Glutamatergic neuron (in vitro differentiated cells): ENCODE measurements around the gene MAG. TPM values are rescaled to one million over a fixed set of nuclear protein-coding genes. Genes with fewer than 3 reads are reported as not detected.

Experiments used
- DNase-seq: peaks from one replicate; pipeline ENCODE4 v3.0.0; 2022
- H3K27ac Mint-ChIP-seq: one replicate; pipeline ENCODE4 v1.8.0; 2020; ENCODE audit warnings: mild to moderate bottlenecking, mixed read lengths, inconsistent platforms; ENCODE audit not compliant: unreplicated experiment
- H3K27me3 Mint-ChIP-seq: one replicate; pipeline ENCODE4 v1.8.0; 2020; ENCODE audit warnings: mild to moderate bottlenecking, moderate library complexity, mixed read lengths, inconsistent platforms; ENCODE audit not compliant: unreplicated experiment
- H3K36me3 Mint-ChIP-seq: one replicate; pipeline ENCODE4 v1.8.0; 2020; ENCODE audit warnings: mild to moderate bottlenecking, mixed read lengths, inconsistent platforms; ENCODE audit not compliant: unreplicated experiment
- H3K4me1 Mint-ChIP-seq: one replicate; pipeline ENCODE4 v1.8.0; 2020; ENCODE audit warnings: mild to moderate bottlenecking, low read depth, mixed read lengths, inconsistent platforms; ENCODE audit not compliant: unreplicated experiment
- H3K4me3 Mint-ChIP-seq: one replicate; pipeline ENCODE4 v1.8.0; 2020; ENCODE audit warnings: mild to moderate bottlenecking, mixed read lengths, inconsistent platforms; ENCODE audit not compliant: unreplicated experiment
- H3K9me3 Mint-ChIP-seq: one replicate; pipeline ENCODE4 v1.8.0; 2020; ENCODE audit warnings: mild to moderate bottlenecking, moderate library complexity, mixed read lengths, inconsistent platforms; ENCODE audit not compliant: unreplicated experiment
- CTCF ChIP-seq: fragments of 200-600 bp; sonication (generic); IDR thresholded peaks from one replicate; pipeline ENCODE4 v1.5.0; 2021; ENCODE audit not compliant: partially characterized antibody, unreplicated experiment
- microRNA-seq: library from miRNA; unstranded; fragments of <30 nt; microRNA quantifications from one replicate; pipeline ENCODE4, GENCODE V29; 2020; ENCODE audit not compliant: unreplicated experiment
- total RNA-seq: library from RNA; stranded (reverse); fragmentation: NEBNext Ultra II Directional; extraction: Animal tissue kit (Norgen Biotek cat#: 25700); gene quantifications from one replicate; pipeline ENCODE4 v1.2.1, GENCODE V29; 2021; ENCODE audit not compliant: unreplicated experiment

The MAG gene
- total RNA-seq, 1 donor from 2014 or later: not detected

- Mint-ChIP-seq H3K4me3 (no peak overlapping the region), H3K27me3 (peaks cover 2% of the 10 kb centered on the region), H3K27ac (no peak overlapping the region), H3K9me3 (peaks cover 1% of the 10 kb centered on the region), H3K4me1 (no peaks in the 10 kb centered on the region), H3K36me3 (no peaks in the 10 kb centered on the region)
- no peak for DNase-seq
- no peak for TF ChIP-seq CTCF
These were observed 69.0 kb downstream of the MAG start for GRCh38 chr19:35360880-35361420.

- no peak for DNase-seq
- no peak overlapping the region for H3K27ac Mint-ChIP-seq
- no peaks in the 10 kb centered on the region for H3K4me1 Mint-ChIP-seq
- H3K9me3 Mint-ChIP-seq: no peaks in the 10 kb centered on the region
- no peaks in the 10 kb centered on the region for H3K27me3 Mint-ChIP-seq
- H3K4me3 Mint-ChIP-seq: no peak overlapping the region
- no peak for TF ChIP-seq CTCF
- no peaks in the 10 kb centered on the region for H3K36me3 Mint-ChIP-seq
These were observed 70.5 kb downstream of the MAG start for GRCh38 chr19:35362261-35363000.

GRCh38 chr19:35363001-35363590 is 71.1 kb downstream of the MAG start:
- H3K4me1 Mint-ChIP-seq: no peaks in the 10 kb centered on the region
- no peak for DNase-seq
- H3K9me3 Mint-ChIP-seq: no peaks in the 10 kb centered on the region
- H3K36me3 Mint-ChIP-seq: no peaks in the 10 kb centered on the region
- H3K27me3 Mint-ChIP-seq: no peaks in the 10 kb centered on the region
- no peak overlapping the region for H3K4me3 Mint-ChIP-seq
- H3K27ac Mint-ChIP-seq: no peak overlapping the region
- no peak for TF ChIP-seq CTCF

Small RNAs within 50 kb of the gene (microRNA-seq; reads per million reads assigned to microRNA genes)
- gene MIR5196: not detected

Other genes starting within 250 kb of the MAG start
- not detected for gene FXYD3, start 176.3 kb upstream of the MAG start, total RNA-seq
- 14.4 TPM for gene LGI4, start 157.1 kb upstream of the MAG start, total RNA-seq
- gene FXYD1, start 153.3 kb upstream of the MAG start, total RNA-seq: not detected
- gene FXYD7, start 148.9 kb upstream of the MAG start, total RNA-seq: 22.3 TPM
- 5.3 TPM for gene FXYD5, start 137.4 kb upstream of the MAG start, total RNA-seq
- not detected for gene FAM187B, start 63.4 kb upstream of the MAG start, total RNA-seq
- gene LSR, start 43.2 kb upstream of the MAG start, total RNA-seq: 5.4 TPM
- gene USF2, start 23.2 kb upstream of the MAG start, total RNA-seq: 132 TPM
- not detected for gene HAMP, start 9.6 kb upstream of the MAG start, total RNA-seq
- not detected for gene CD22, start 37.0 kb downstream of the MAG start, total RNA-seq
- gene FFAR1, start 55.7 kb downstream of the MAG start, total RNA-seq: not detected
- not detected for gene FFAR3, start 66.3 kb downstream of the MAG start, total RNA-seq
- gene GPR42, start 78.9 kb downstream of the MAG start, total RNA-seq: not detected
- not detected for gene FFAR2, start 156.1 kb downstream of the MAG start, total RNA-seq
- not detected for gene KRTDAP, start 198.3 kb downstream of the MAG start, total RNA-seq
- gene DMKN, start 221.5 kb downstream of the MAG start, total RNA-seq: 0.88 TPM
- gene SBSN, start 236.2 kb downstream of the MAG start, total RNA-seq: 0.29 TPM
- not detected for gene GAPDHS, start 241.3 kb downstream of the MAG start, total RNA-seq